Ureter (tissue), 1 donor: Measurements from ENCODE around the gene SMC1B. TPM values are rescaled to one million over a fixed set of nuclear protein-coding genes. Genes with fewer than 3 reads are reported as not detected.

Experiments used
- DNase-seq: peaks from one replicate; pipeline ENCODE4 v3.0.0-alpha.2; 2020; ENCODE audit warnings: low spot score
- total RNA-seq: library from RNA; stranded (reverse); gene quantifications from one replicate; pipeline ENCODE4 v1.2.4, GENCODE V29; 2023
- donor health status: DM: yes; HTN: yes; CAD: no.

The SMC1B gene
- total RNA-seq, 1 donor from 2014 or later = 0.21 TPM

DNA sequence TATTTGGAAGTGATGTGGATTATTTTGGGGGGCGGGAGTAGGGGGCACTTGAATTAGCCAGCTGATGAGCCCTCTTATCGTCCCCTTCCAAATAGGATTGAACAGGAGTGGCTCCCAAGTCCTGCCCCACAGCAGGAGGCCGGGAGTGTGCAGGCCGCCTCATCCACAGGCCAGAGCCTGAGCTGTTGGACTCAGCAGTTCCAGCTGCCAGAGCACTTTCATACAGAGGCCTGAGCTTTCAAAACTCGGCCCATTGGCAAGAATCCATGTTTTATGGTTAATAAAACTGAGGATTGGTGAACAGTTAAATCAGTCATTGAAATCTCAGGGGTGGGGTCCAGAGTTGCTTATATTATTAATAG, 94.1 kb downstream of the SMC1B start:
- no peak for DNase-seq

DNA sequence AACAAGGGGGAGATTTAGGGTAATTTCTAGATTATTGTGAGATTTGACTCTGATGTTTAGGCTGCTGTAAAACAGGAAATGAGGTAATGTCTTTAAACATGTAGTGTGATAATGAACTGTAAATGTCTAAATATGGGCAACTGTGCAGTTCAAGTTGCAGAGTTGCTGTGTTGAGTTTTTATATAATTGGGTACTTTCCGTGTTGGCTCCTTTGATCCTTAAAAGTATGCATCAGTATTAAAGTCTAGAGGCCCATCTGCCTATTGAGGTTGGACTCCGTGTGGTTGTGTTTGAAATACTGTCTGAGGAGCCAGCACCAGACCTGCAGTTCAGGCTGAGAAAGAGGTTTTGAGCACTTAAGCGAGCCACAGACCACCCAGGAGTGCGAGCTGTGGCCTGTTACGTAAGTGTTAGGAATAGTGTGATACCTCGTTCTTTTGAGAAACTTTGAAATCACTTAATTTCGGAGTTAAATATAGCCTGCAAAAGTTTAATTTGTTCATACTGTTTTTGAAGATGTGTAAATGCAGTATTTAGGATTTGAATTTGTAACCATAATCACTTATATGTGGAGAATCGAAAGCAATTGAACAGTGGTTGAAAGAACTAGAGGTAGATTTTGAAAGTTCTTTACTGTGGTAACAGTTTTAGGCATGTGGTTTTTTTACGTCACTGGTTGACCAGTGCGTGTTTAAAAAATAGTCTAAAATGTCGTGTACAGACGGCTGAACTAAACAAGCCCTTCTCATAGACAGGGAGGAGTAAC, 94.7 kb downstream of the SMC1B start:
- no peak for DNase-seq

DNA sequence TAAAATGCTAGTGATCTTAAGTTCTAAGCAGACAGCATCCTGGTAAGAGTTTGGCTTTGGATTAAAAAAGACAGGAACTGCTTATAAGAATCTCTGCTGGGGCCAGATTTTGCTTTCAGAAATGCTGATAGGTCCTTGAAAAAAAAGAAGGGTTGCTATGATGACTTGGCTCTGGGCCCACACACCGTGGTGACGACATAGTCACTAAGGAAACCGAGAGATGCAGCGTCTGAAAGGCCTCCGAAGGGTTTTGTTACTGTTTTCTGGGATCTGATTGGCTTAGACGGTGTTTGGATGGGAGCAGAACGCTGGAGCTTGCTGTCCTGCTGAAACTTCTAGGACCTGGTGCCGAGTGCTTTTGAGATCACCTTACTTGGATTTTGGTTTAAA, 95.2 kb downstream of the SMC1B start:
- DNase-seq = peak; percentile 82

DNA sequence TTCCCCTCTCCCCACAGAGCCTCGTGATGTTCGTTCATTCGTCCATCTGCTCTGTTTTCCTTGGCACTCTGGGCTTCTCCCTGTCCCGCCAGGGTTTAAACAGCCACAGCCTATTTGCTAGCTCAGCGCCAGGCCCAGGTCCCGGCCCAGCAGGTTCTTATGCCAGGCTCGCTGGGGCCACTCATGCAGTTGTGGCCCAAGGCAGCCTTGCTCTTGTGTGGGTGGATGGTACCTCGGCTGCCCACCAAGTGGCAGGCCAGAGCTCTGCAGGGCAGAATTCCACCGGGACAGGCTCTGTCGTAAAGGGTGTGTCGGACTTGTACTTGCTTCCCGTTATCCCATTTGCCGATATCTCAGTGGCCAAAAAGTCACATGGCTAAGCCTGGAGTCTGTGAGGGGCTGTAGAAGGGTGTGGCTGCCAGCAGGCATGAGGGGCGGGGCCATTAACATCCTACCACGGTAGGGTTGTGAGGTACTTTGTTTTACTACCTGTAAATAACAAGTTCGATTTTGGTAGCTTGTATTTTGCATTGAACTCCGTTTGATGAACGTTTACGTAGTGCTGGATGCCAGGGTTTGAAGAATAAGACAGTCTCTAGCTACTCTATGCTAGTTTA, 95.7 kb downstream of the SMC1B start:
- DNase-seq = no peak

DNA sequence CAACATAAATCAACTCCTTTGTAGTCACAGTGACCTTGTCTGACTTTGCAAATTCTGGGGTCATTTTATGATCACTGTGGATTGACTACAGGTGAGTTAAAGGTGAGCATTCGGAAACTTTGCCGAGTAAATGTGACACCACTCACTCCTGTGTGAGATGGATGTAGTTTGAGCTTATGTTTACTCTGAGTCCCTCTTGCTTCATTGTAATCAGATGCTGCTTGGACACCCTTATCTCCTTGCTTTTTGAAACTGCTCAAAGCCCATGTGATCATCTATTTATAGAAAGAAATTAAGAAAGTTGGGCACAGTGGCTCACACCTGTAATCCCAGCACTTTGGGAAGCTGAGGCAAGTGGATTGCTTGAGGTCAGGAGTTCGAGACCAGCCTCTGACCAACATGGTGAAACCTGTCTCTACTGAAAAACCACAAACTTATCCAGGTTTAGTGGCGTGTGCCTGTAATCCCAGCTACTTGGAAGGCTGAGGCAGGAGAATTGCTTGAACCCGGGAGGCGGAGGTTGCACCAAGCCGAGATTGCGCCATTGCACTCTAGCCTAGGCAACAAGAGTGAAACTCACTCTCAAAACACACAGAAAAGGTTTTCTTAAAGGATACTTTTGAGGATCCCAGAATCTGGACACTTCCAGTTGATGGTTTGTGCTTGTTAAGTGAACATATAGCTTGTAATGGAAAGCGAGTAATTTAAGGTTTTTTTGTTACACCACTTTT, 96.4 kb downstream of the SMC1B start:
- no peak for DNase-seq

- no peak for DNase-seq
These were observed 98.6 kb downstream of the SMC1B start for GRCh38 chr22:45314786-45315185.

DNA sequence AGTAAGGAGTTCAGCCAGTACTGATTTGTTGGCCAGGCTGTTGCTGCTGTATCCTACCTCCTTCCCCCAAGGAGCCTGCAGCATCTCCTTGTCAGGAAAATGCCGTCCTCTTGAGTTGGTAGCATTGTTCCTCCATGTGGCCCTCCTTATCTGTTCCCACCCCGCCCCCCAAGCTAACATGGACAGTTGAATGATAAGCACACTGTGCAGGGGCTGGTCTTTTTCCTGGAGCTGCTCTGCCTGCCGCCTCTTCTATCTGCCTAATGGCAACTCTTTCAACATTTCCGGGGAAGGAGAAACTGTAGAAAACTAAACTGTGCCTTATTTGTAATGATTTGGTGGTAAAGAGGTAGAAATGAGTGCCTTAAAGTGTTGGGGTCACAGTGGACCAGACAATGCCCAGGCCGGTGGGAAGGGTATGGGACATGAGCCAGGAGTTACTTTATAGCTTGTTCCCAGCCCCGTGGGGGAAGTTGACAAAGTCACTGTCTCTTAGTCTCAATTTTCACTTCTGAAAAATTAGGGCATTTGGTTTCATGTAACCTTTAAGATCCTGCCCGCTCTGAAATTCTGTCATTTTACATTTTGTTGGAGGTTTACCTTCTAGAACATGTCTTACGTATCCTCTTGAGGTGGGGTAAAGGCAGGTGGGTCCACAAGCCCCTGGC, 99.2 kb downstream of the SMC1B start:
- DNase-seq = no peak

DNA sequence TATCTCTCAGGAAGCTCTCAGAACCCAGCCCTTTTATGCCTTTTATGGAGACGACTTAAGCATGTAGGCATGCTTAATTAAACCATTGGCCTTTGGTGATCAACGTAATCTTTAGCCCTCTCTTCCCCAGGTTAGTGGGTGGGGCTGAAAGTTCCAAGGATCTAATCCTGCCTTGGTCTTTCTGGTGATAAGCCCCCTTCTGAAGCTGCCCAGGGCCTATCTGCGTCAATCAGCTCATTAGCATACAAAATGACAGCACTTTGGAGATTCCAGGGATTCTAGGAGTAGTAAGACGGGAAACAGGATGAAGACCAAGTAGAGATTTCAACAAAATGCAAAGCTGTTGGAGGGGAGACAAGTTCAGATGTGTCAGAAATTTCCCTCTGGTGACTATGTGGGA, 100.5 kb downstream of the SMC1B start:
- DNase-seq = no peak

GRCh38 chr22:45312415-45312814, 101.0 kb downstream of the SMC1B start:
- no peak for DNase-seq

DNA sequence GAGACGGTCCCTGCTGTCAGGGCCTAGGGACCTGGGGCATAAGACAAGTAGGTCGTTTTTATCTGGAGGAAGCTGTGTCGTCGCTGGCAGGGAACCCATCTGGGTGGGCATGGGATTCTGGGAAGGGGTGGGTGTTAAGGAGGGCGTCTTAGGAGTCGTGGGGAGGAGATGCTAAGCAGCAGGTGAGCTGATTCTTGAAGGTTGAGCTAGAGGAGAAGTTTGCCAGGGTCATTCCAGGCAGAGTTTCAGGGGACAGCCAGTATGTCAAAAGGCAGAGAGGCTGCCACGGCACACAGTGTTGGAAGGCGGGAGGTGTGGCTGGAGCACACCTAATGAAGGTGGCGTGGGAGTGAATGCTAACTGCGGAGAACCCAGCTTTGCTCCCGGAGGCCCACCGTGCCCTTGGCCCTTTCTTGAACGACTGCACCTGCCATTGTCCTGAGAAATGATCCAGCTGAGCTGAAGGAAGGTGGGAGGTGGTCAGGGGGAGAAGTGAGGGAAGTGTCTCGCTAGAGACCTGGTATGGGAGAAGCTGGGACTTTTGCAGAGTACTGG, 102.3 kb downstream of the SMC1B start:
- no peak for DNase-seq

GRCh38 chr22:45310331-45310976, 102.9 kb downstream of the SMC1B start:
- no peak for DNase-seq

DNA sequence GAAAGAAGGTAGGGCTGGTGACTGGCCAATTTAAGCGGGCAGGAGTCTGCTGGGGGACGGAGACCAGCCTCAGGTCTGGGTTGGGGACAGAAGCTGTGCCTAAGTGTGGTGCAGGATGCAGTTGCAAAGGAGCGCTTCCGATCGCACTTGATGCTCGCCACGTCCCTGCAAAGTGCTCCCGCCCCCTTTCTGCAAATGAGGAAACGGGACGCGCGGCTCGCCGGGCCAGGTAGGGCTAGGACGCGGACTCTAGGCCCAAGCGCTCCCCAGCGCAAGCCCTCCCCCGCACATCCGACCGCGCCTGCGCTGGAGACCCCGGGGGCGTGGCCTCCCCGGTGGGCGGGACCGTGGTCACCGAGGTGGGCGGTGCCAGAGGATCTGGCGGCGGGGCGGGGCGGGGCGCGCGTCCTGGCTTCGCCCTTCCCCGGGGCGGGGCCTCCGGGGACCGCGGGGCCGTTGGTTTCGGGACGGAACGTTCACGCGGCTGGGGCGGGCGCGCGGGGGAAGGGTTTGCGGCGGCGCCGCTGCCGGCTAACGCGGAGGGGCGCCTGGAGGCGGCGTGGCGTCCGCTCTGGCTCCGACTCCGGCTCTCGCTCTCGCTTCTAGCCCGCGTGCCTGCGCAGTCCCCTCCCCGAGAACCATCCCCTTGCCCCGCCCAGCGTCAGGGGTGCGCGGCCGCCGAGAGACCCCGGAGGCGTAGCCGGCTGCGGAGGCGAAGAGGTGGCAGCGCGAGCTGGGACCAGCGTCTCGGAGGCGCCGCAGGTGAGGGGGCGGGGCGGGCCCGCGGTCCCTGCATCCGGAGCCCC, 103.8 kb downstream of the SMC1B start, which contains the start of gene FAM118A:
FAM118A (plus strand) TSS at position 513 of the 806 bp plus-strand sequence. CDS start 12,446 bp downstream, outside the sequence.
- DNase-seq = peak; percentile 96

DNA sequence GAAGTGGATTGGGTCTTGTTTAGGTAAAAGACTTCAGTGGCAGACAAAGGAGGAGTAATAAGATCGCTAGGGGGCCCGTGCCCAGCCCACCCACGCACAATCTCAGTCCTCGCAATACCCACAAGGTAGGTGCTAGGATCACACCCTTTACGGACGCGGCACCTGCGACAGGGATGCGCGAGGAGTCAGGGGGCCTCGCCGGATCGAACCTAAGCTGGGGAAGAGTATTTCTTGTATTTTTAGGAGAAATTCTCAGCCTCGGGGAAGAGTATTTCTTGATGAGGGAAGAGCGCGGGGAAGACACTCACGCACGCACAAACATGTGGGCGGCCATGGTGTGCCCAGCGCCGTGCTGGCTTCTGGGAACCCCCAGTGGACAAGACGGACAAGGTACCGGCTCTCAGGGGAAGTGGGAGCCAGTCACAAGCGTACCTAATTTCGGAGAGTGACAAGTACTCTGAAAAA, 104.4 kb downstream of the SMC1B start:
- DNase-seq = no peak

DNA sequence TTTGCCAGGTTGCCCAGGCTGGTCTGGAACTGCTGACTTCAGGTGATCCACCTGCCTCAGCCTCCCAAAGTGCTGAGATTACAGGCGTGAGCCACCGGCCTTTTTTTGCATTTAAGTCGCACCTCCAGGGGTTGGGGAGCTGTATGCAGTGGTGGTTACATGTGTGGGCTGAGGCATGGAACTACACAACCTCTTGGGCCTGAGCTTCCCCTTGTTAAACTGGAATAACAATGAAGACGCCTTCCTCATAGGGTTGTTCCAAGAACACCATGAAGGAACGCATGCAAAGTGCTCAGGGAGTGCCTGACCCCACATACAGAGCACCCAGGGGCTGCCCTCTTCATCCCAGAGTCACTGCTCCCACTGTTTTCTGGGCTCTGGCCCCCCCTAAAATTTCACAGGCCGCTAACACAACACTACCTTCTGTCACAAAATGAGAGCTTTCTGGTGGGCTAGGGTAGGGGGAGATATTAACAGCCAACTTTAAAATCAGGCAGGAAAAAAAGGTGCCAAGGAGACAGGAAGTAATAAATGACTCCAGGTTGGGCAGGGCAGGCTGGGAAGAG, 104.9 kb downstream of the SMC1B start:
- no peak for DNase-seq

DNA sequence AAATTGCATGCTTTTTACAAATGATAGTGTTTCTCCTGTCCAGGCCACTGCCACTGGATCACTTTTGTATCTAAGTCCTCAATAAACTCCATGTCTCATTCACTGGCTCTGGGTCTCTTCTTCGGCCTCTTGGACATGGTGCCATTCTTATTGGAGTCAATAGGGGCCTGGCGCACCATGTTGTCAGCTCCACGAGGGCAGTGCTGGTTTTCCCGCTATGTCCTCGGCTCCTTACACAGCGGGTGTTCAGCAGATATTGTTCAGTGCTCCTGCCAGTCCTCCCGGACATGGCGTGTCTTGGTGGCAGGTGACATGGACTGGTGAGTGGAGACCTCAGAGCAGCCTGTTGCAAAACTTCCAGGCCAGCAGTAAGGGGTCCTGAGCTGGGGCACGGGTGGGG, 107.3 kb downstream of the SMC1B start:
- DNase-seq = no peak

GRCh38 chr22:45305456-45306075, 107.8 kb downstream of the SMC1B start:
- DNase-seq = no peak

- DNase-seq = no peak
These were observed 108.4 kb downstream of the SMC1B start for GRCh38 chr22:45304971-45305370.

- no peak for DNase-seq
These were observed 110.2 kb downstream of the SMC1B start for GRCh38 chr22:45303181-45303580.

DNA sequence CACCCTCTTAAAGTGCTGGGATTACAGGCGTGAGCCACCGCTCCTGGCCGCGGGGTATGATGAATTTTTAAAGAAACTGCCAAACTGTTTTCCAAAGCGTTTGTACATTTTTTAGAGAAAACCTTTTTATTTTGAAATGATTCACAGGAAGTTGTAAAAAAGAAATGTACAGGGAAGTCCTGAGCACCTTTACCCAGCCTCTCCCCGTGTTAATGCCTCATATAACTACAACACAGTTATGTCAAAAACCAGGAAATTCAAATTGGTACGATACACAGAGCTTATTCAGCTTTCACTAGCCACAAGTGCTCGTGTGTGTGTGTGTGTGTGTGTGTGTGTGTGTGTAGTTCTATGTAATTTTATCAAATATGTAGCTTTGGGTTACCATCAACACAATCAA, 110.6 kb downstream of the SMC1B start:
- no peak for DNase-seq
